ENCODE measurements around the gene ELP2. TPM values are rescaled to one million over a fixed set of nuclear protein-coding genes. Genes with fewer than 3 reads are reported as not detected.

ELP2 gene
- total and polyA plus RNA-seq, 2 of the 8 experiments (the other 6 are each of a cell fraction or from before 2014, with no cell fraction given): 55.8 to 165 TPM

DNA sequence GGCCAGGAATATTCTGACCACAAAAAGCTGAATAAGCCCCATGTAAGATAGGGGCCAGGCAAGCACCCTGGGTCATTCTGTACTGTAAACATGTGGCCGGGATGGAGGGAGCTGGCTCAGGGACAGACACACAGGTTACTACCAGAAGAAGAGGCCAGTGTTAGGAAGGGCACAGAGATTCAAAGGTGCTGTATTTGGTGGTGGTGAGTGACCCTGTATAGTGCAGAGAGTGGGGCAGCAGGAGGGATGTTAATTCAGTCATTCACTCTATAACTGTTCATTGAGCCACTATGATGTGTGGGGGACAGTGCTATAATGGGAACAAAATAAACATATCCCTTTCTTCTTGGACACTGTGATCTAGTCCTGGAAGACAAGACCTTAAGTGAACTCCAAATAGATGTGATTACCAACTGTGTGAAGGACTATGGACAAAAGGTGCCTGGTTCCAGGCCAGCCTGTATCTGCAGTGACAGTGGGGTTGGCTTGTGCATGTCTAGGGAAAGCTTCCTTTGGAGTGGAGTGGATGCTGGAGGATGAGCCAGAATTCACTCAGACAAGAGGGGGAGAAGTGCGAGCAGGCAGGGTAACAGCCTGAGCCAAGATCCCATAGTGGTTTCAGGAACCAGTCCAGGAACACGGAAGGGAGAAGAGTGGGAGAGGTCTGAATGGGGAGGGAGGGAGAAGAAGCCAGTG is 65.9 kb downstream of the ELP2 start (continued):
- no peak for TF ChIP-seq CHD7 (IDR thresholded peaks at IDR 0.05; ENCODE audit: insufficient replicate concordance, low read length)
